Left ventricle myocardium superior (tissue), 1 donor: Measurements from ENCODE around the gene SLC6A3. TPM values are rescaled to one million over a fixed set of nuclear protein-coding genes. Genes with fewer than 3 reads are reported as not detected.
A peak's percentile ranks its signal among the peaks of the same experiment; 100 is the strongest.

Experiments
- ATAC-seq: fragments of 200-7000 bp; cut with Tn5 transposase; one replicate; pipeline ENCODE4 v1.9.1; 2020; ENCODE audit warnings: mild to moderate bottlenecking, moderate library complexity
- DNase-seq: peaks from one replicate; pipeline ENCODE4 v3.0.0-alpha.2; 2020
- intact Hi-C: fragments of 100-400 bp; cut with micrococcal nuclease; formaldehyde crosslinking; loops from one replicate; pipeline ENCODE4 v1.11.0; 2022
- long read RNA-seq: library from polyadenylated mRNA; unstranded; transcript quantifications from one replicate; pipeline ENCODE4 v2.0.0, GENCODE V29; 2021
- total RNA-seq: library from RNA; stranded (reverse); fragmentation: NEBNext Ultra II Directional; extraction: Animal tissue kit (Norgen Biotek cat#: 25700); gene quantifications from one replicate; pipeline ENCODE4 v1.2.1, GENCODE V29; 2021
- donor health status: DM: no; HTN: yes; CAD: no; lungs with severe emphysema.

Gene SLC6A3
- not detected for total RNA-seq
- long read RNA-seq = 0 reads

DNA sequence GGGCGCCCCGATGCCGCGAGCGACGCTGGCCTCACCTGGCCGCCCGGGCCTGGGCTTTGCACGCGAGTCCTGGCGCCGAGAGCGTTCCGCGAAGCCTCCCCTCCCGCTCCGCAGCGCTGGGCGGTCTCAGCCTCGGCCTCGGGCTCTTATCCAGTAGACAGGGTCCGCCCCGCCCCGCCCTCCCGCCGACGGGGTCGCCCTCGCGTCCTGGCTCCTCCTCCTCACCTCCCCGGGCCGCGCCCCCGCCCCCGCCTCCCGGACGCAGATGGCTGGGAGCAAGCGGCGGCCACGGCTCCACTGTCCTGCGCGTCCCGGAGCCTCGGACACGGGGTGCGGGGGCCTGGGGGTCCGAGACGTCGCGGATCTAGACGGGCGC is at the start of gene SLC6A3:
Gene SLC6A3, minus strand, starts transcription at position 128 of the 376 bp plus-strand sequence. CDS start 2,243 bp downstream, outside the sequence.
- intact Hi-C loops = no loop called here
- DNase-seq (no peak), ATAC-seq (peak; percentile 43)

DNA sequence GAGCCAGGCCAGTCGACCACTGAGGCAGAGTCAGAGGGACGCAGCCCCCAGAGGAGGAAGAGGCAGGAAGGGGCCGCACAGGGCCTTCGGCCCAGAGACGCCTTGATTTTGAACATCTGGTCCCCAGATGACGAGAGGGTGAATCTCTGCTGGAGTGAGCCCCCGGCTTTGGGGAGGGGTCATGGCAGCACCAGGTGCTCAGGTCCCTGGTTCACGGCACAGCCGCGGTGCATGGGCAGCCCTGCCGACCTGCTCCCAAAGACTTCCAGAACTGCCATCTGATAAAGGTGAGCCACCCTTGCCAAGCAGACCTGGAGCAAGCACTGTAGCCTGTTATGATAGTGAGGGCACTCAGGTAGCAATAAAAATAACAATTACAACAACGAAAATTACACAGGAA is 48.7 kb upstream of the SLC6A3 start:
- DNase-seq (no peak), ATAC-seq (no peak)
- intact Hi-C loops = no loop called here

DNA sequence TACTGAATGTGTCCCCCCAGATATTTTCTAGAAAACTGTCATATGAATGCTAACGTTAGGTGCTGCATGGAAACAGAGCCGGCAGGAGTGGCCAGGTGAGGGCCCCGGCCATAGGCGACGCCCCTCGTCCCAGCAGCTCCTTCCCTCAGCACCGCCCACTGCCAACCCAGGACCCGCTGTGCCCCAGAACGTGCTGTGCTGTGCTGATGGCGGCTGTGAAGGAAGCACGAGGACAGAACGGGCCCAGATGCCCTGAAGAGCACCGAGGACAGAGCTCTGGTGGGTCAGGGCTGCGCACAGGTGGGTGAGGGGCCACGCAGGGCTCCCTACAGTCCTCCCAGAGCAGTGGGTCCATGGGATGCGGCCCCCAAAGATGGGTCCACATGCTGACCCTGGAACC is 48.2 kb upstream of the SLC6A3 start:
- intact Hi-C loops = no loop called here
- ATAC-seq (no peak), DNase-seq (no peak)

DNA sequence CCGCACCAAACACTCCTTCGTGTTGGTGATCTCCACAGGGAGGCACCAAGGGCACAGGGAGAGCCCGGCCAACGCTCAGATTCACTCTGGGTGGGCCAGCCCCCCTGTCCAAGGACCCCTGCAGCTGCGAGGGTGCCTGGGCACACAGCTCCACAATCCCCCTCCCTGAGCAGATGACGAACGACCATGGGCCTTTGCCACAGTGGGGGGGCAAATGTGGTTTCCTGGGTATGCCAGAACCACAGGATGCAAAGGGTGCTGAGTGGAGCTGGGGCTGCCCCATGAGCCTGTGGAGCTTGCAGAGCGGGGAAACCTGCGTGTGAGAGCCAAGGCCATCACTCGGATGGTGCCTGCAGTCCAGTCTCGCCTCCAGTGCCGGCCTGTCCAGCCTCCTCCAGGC is 47.5 kb upstream of the SLC6A3 start:
- DNase-seq (no peak), ATAC-seq (no peak)
- intact Hi-C loops = no loop called here

DNA sequence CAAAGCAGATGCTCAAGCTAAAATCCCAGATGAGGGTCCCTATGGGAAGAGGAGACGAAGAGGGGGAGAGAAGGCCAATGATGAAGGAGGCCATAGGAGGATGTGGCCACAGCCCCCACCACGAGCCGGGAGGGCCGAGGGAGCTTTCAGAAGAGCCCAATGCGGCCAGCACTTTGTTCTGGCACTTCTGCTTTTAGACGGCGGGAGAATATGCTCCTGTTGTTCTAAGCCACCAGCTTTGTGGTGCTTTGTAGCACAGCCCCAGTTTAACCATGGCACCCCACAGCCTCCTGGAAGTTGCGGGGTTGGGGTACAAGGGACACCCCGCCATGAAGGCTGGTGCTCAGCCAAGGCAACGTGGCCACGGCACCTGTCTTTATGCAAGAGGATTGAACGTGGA is 45.1 kb upstream of the SLC6A3 start:
- ATAC-seq (no peak), DNase-seq (no peak)
- intact Hi-C loops = no loop called here

DNA sequence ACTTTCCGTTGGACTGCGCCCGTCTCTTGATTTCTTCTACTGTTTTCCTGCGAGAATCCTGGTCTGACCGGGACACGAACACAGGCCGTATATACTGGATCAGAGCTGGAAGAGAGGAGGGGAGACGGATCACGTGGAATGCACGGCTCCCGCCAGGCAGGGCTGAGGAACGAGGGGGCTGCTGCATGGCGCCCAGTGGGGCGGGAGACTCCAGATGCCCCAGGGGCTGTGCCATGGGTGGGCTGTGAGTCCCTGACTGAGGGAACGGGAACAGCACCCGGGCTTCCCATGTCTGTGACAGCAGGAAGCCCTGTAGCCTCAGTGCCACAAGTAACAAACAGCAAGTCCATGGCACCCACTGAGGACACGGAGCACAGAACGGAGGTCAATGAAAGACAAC is 44.5 kb upstream of the SLC6A3 start:
- DNase-seq = no peak
- intact Hi-C loops = no loop called here
- ATAC-seq = no peak

DNA sequence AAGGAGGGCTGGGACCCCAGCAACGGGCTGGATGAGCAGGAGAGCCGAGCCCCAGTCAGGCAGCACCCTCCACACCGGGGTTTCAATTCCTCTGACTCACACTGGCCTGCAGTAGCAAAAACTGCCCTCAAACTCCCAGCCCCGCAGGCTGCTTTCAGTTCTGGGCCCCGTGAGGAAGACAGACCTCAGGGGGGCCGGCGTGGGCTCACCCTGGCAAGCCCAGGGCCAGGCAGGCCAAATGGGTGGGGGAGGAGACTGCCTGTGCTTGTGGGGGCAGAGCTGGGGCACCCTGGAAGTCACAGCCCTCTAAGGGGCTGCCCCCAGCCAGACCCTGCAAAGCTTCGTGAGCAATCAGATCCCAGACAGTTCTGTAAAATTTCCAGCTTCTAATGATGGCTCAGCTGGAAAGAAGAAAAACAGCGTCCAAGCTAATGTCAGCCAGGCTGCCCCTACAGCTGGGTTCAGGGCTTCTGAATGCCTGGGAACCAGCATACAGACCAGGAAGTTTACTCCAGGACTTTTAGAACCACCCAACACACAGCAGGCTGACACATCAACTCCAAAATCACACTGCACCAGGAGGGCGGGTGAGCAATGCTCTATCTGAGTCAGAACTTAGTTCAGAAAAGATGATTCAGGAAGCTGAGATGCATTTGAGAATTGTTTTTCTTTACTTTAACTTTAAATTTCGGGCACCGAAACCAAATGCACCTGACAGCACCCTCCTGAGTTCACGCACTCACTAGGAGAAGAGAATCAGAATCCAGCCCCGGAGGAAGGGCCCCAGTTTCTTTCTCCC is 43.8 kb upstream of the SLC6A3 start:
- peak; percentile 61 for ATAC-seq

DNA sequence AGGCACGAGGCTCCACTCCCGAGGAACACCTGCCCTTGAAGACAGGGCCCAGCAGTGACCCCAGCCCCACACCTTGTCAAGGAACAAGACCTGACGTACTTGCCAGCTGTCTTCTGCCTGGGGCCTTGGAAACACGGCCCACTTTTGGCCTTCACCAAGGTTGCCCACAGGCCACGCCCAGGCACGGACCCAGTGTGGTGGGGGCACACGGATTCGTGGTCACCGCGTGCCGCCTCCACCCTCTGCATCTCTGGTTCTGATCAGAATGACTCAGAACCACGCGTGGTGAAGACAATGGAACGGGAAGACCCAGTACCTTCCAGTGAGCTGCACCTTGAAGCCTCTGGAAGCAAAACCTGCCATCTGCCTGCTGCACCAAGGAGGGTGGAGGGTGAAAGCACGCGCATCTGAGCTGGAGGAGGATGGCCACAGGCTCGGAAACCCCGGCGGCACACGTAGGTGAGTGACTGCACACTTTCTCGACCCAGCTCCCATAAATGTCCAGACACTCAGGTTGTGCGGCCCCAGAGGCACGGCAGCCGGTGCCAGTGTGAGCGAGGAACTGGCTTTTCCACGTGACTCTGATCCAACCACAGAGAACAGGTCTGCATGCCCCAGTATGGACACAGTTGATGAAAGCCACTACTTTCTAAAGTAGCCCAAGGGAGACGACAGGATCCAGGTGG is 42.0 kb upstream of the SLC6A3 start:
- ATAC-seq (no peak), DNase-seq (no peak)
- intact Hi-C loops = no loop called here

More for the DNA sequence above, 43.8 kb upstream of the SLC6A3 start:
- DNase-seq = no peak
- intact Hi-C loops = no loop called here

DNA sequence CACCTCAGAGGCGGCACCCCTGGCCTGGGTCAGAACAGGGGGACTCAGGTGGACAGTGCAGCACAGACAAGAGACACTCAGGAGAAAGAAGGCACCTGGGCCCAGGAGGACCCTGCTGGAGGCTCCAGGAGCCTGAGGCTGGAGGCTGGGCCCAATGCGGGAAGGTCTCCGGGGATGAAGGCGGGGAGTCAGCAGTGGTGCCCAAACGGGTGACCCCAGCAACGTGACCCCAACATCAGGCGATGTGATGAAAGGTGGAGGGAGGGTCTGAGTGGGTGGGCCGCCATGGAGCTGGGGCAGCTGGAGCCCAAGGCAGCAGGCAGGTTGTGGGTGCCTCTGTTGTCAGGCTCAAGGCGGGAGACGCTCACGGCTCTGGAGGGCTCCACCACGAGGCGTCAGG is 41.0 kb upstream of the SLC6A3 start:
- intact Hi-C loops = no loop called here

DNA sequence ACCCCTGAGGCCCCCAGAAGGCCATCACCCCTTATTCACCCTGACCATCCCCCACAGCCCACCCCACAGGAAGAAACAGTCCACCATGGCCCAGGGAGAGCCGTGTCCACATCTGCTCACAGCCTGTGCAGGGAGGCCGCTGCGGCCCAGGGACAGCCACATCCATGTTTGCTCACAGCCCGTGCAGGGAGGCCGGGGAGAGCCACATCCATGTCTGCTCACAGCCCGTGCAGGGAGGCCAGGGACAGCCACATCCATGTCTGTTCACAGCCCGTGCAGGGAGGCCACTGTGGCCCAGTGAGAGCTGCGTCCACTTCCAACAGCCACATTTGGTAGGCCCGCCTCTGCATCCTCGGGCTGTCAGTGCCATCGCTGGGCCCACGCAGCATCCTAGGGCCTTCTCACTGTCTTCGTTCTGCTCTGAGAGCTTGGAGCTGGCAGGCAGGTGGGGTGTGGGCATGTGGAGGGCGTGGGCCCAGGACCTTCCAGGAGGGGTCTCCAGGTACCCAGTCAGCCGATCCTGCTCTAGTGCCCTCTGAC is 40.4 kb upstream of the SLC6A3 start:
- no peak for ATAC-seq
- intact Hi-C loops = no loop called here
- no peak for DNase-seq

More for the DNA sequence above, 41.0 kb upstream of the SLC6A3 start:
- DNase-seq (no peak), ATAC-seq (no peak)

DNA sequence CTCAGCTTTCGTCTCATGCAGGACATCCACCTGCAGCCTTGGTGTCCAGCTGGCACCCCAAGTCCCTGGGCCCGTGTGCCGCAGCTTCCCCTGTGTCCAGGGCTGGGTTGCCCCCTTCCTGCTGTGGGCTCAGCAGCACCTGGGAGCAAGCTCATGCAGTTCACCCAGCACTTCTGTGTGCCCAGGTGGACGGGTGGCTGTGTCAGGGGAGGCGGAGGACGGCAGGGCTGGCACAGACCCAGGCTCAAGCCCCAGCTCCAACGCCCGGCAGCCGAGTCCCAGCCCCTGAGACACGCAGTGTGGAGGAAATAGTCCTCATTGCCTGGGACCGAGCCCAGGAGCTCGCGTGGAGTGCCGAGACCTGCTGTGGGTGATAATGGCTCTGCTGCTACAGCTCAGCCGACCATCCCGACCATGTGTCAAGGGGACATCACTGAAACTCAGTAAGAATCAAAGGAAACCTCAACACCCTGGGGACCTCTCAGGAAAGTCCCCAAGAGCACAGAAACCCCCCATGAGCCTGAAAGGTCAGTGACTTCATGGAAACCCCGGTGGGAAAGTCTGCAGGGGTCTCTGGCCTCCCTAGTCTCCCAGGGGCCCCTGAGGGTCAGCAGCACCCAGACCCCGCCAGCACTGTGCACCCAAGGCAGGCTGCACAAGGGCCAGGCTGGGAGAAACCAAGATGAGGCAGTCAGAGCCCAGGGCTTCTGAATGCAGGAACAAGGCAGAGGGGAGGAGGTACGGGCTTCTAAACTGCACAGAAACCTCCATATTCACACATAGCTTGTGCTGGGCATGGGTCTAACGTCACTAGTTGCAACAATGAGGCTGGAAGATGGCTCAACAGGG is 39.7 kb upstream of the SLC6A3 start:
- ATAC-seq (no peak), DNase-seq (no peak)
- intact Hi-C loops = no loop called here

DNA sequence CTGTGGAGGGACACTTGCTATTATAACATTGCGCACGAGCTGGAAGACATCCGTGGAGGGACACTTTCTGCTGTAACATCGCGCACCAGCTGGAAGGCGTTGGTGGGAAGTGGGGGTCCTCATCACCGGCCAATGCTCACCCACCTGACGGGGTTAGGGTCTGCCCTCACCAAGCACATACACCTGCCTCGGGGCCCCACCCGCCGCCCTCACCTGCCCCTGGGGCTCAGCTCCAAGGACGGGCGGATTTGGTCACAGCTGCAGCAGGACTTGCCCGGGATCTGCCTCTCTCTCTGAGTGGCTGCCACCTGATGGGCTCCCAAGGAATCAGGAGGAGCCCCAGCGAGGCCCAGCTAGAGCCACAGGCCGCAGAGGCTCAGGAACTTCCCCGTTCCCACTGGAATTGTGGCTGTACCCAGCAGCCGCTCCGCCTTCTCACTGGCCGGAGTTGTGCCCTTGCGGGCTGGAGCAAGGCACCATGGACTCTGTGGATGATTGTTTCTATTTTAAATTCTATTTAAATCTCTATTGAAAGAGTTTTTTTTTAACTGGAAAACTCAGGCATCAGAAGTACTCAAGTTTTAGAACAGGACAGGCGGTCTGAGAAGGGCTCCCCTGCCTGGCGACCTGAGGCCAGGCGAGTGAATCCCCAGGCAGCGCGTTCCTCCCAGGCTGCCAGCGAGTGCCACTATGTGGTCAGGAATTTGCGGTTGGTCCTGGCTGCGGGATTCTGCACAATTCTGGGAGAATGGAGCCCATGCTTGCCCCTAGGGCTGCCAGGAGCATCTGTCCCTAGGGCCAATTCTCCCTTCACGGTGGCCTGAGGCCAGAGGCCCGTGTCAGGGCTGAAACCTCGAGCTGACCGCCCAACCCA is 38.9 kb upstream of the SLC6A3 start:
- DNase-seq (no peak), ATAC-seq (no peak)
- intact Hi-C loops = no loop called here

DNA sequence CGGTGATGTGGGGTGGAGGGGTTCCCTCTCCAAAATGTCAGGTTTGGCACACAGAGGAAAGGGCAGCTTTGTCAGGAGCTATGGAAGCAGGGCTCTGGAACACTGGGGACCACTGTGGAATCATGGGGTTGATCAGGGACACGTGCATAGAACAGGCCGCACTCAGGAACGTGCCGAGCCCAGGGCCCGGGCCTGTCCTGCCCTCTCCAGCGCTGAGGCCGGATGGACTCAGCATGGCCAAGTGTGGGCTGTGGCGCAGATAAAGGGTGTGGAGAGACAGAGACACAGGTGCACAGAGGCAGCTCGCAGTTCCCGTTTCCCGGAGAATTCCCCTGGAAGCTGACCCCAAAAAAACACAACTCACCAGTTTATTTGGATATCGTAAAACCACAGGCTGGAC is 37.8 kb upstream of the SLC6A3 start:
- DNase-seq = no peak
- intact Hi-C loops = no loop called here
- ATAC-seq = no peak

DNA sequence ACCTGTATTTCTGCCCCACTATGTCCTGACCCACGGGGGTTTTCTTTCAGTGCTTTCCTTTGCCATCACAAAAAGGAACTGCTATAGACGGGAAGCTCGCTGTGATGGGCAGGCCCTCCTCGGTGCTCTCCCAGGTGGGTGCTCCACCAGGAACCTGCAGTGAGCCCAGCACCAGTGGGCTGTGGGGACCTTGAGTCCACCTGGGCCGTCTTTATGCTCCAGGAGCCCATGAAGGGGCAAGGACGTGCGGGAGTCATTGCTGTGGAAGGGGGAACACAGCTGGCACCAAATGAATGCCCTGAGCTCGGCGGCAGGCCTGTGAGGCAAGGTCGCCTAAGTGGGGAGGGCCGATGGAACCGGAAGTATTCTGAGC is 36.7 kb upstream of the SLC6A3 start:
- intact Hi-C loops = no loop called here
- no peak for ATAC-seq

DNA sequence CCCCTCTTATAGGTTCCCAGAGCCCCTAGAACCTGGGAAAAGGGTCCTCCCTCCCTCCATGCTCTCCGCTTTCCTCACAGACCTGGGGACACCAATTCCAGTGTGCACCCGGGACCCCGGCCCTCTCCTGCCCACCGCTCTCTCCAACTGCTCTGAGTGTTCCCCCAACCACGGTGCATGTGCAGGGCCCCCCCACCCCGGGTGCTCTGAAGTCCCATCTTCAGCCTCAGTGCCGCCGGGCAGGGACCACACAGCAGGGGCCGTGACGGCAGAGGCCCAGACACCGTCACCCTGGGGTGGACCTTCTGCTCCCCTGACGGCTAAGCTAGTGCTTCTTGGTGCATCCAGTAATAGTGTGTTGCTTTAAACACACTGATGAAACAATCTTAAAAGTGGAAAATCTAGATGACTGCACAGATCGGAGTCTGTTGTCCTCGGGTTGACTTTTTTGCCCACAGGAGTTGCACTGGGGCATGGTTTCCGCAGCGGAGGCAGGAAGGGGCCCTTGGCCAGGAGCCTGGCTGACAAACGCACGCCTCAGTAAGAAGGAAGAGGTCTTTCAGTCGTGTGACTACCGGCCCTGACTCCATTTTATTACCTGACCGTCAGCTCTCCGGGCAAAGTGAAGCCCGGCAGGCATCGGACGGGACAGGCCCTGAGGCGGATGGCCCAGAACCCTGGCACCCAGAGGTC is 36.2 kb upstream of the SLC6A3 start:
- ATAC-seq = no peak
- intact Hi-C loops = no loop called here
- no peak for DNase-seq

More for the DNA sequence above, 36.7 kb upstream of the SLC6A3 start:
- DNase-seq = no peak

DNA sequence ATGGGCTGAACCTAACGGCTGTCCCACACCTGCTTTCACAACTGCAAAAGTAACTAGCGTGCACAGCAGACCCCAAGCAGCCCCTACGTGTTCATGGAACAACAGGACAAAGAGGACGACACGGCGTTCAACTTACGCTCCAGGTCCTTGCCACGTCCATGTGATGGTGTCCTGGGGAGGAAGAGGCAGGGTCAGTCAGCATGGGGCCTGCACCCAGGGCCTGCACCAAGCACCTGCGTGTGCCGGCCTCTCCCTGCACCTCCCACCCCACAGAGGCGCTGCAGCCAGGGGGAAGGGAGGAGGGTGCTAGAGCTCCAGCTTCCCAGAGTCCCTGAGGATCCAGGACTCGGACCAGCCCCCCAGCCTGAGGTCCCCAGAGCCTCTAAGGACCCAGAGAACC is 35.6 kb upstream of the SLC6A3 start:
- ATAC-seq (no peak), DNase-seq (peak; percentile 26)
- intact Hi-C loops = no loop called here

DNA sequence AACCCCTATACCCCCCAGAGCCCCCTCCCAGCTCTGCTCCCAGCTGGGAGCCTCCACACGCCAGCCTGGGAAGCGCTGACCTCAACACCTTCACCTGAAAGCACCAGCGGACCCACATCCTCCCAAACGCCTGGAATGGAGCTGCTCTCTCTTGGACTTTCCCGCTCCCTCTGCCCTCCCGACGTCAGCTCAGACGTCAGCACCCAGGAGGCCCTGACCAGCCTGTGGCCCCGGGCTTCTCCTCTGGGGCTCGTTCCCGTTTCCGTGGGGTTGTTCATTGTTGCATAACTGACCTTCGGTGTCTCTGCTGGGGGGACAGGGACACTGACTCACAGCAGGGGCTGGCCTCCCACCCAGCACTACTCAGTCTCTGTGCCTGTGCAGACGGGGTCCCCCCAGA is 35.0 kb upstream of the SLC6A3 start:
- peak; percentile 62 for DNase-seq
- intact Hi-C loops = no loop called here

DNA sequence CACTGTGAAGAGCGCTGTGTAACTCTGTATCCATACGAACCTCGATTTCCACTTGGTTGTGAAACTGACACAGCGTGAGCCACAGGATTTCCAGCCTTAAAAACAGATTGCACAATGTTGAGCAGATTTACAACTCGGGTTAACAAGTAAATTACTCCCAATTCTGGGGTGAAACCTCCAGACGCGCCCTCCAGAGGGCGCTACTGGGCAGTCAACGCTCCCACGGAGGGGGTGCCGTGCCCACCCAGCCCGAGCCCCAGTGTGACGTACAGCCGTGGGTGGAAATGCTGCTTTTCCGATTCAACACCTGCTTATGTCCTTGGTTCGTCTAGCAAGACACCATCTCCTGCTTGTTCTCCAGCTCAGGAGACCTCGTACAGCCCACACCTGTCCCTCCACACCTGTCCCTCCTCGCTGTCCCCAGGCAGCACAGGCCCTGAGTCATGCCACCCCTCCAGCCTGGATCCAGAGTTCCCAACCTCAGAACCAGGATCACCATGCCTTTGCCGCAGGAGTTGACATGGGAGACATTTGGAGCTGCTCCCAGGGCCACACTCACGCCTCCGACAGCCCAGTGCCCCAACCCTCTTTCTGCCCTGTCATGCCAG is 34.4 kb upstream of the SLC6A3 start:
- DNase-seq (peak; percentile 50), ATAC-seq (peak; percentile 28)
- intact Hi-C loops = no loop called here

More for the DNA sequence above, 35.0 kb upstream of the SLC6A3 start:
- peak; percentile 57 for ATAC-seq
